B cell (primary cell): ENCODE results near the gene EMP2. TPM values are rescaled to one million over a fixed set of nuclear protein-coding genes. Genes with fewer than 3 reads are reported as not detected.

Experiments
- ATAC-seq: fragments of 200-7000 bp; cut with Tn5 transposase; one replicate; pipeline ENCODE4 v1.10.0; 2021; ENCODE audit warnings: low read depth, mild to moderate bottlenecking, moderate number of reproducible peaks, moderate library complexity
- CTCF ChIA-PET: fragments of 350-600 bp; sonication (Branson Sonifier 250); formaldehyde crosslinking; loops from one replicate; lab custom pipeline; 2021; ENCODE audit warnings: antibody characterized with exemption, inconsistent platforms; lab: Charles Lee
- POLR2A ChIA-PET: fragments of 350-600 bp; sonication (Branson Sonifier 250); formaldehyde crosslinking; loops from one replicate; lab custom pipeline; 2021; ENCODE audit warnings: antibody characterized with exemption; lab: Charles Lee
- DNase-seq: peaks from one replicate; pipeline ENCODE4 v3.0.0; 2013
- H2AFZ ChIP-seq: 2 replicates; pipeline ENCODE4 v1.6.1; 2012; ENCODE audit warnings: mild to moderate bottlenecking, low read depth, low read length; ENCODE audit not compliant: insufficient read depth, poor library complexity, severe bottlenecking
- H3K27ac ChIP-seq, 2 donors: 1 replicate in 1 of 2; 2 replicates in 1 of 2; pipeline ENCODE4 v1.5.1; 2012 to 2013; ENCODE audit warnings: low read length in 2 of 2, mild to moderate bottlenecking in 2 of 2, moderate library complexity in 1 of 2
- H3K27me3 ChIP-seq, 4 experiments: fragments of 200-600 bp in 1 of 4; sonication (generic) in 1 of 4; replicated peaks in 1 of 4; 1 replicate in 2 of 4; 2 replicates in 2 of 4; pipeline versions ENCODE4 v1.6.1 to v1.7.0; 2013 to 2016; ENCODE audit warnings: low read length in 3 of 4, mild to moderate bottlenecking in 2 of 4, mixed read lengths in 1 of 4, moderate library complexity in 1 of 4; ENCODE audit not compliant: insufficient read depth in 4 of 4, control insufficient read depth in 3 of 4; ENCODE audit errors: control extremely low read depth in 1 of 4
- H3K36me3 ChIP-seq, 2 experiments: replicated peaks in 1 of 2; 1 replicate in 1 of 2; 2 replicates in 1 of 2; pipeline versions ENCODE4 v1.6.1 to v1.7.1; 2013; ENCODE audit warnings: low read length in 1 of 2; ENCODE audit not compliant: insufficient read depth in 2 of 2, control insufficient read depth in 1 of 2; ENCODE audit errors: control extremely low read depth in 1 of 2, extremely low read depth in 1 of 2
- H3K4me1 ChIP-seq, 2 donors: fragments of 200-600 bp in 1 of 2; sonication (generic) in 1 of 2; 1 replicate in 1 of 2; 2 replicates in 1 of 2; pipeline versions ENCODE4 v1.5.1 to v1.6.1; 2013 to 2017; ENCODE audit warnings: low read length in 2 of 2; ENCODE audit not compliant: control insufficient read depth in 2 of 2, insufficient read depth in 2 of 2
- H3K4me2 ChIP-seq: replicated peaks from 2 replicates; pipeline ENCODE3; 2012; ENCODE audit warnings: mild to moderate bottlenecking, low read depth, low read length; ENCODE audit not compliant: poor library complexity, severe bottlenecking
- H3K4me3 ChIP-seq, 5 experiments: fragments of 200-600 bp in 1 of 5; sonication (generic) in 1 of 5; 1 replicate in 3 of 5; 2 replicates in 2 of 5; pipeline versions ENCODE4 v1.5.1 to v1.7.0; 2011 to 2016; ENCODE audit warnings: low read length in 4 of 5, mild to moderate bottlenecking in 4 of 5, low read depth in 2 of 5, control low read depth in 1 of 5, moderate library complexity in 1 of 5; ENCODE audit not compliant: insufficient read depth in 1 of 5; ENCODE audit errors: control extremely low read depth in 1 of 5, extremely low read depth in 1 of 5
- H3K79me2 ChIP-seq: fragments of 200-600 bp; sonication (generic); one replicate; pipeline ENCODE4 v1.6.0; 2016; ENCODE audit warnings: low read length; ENCODE audit not compliant: control insufficient read depth, insufficient read depth
- H3K9ac ChIP-seq: fragments of 200-600 bp; sonication (generic); 2 replicates; pipeline ENCODE4 v1.6.1; 2017; ENCODE audit warnings: mild to moderate bottlenecking, low read length, moderate library complexity
- H3K9me3 ChIP-seq, 3 donors: one replicate each; pipeline versions ENCODE4 v1.6.1 to v1.7.1; 2013; ENCODE audit warnings: low read length in 2 of 3; ENCODE audit not compliant: control insufficient read depth in 2 of 3, insufficient read depth in 1 of 3; ENCODE audit errors: control extremely low read depth in 1 of 3
- H4K20me1 ChIP-seq: 2 replicates; pipeline ENCODE4 v1.6.0; 2012; ENCODE audit warnings: mild to moderate bottlenecking, low read length; ENCODE audit not compliant: insufficient read depth, control insufficient read depth, poor library complexity, severe bottlenecking
- H3K27ac Mint-ChIP-seq: one replicate; pipeline ENCODE4 v1.8.0; 2021; ENCODE audit warnings: mixed read lengths
- H3K27me3 Mint-ChIP-seq: one replicate; pipeline ENCODE4 v1.8.0; 2021; ENCODE audit warnings: mixed read lengths
- H3K4me1 Mint-ChIP-seq: one replicate; pipeline ENCODE4 v1.8.0; 2021; ENCODE audit warnings: mixed read lengths
- H3K4me3 Mint-ChIP-seq: one replicate; pipeline ENCODE4 v1.8.0; 2021; ENCODE audit warnings: mixed read lengths
- H3K9me3 Mint-ChIP-seq: one replicate; pipeline ENCODE4 v1.8.0; 2022; ENCODE audit warnings: mixed read lengths; ENCODE audit not compliant: insufficient read depth
- EZH2 ChIP-seq: IDR thresholded peaks from 2 replicates; pipeline ENCODE4 v1.6.1; 2012; ENCODE audit warnings: borderline replicate concordance, low read depth, mild to moderate bottlenecking, moderate library complexity, low read length; ENCODE audit not compliant: insufficient read depth, poor library complexity, severe bottlenecking
- WGBS: methylation state at CpG from one replicate; pipeline ENCODE4 v1.1.5; 2013; ENCODE audit warnings: missing lambda C conversion rate; ENCODE audit not compliant: insufficient coverage; 5-methylcytosine and 5-hydroxymethylcytosine counted together
- intact Hi-C: fragments of 100-400 bp; cut with micrococcal nuclease; formaldehyde crosslinking; loops from one replicate; pipeline ENCODE4 v1.10.0; 2022
- polyA plus RNA-seq: library from polyadenylated mRNA; depleted of rRNA; stranded (reverse); fragments of >200 nt; gene quantifications from 2 replicates; pipeline ENCODE4 v1.2.3, GENCODE V29; 2012
- total RNA-seq, 2 donors: library from RNA; stranded (reverse); fragments of 120-200 nt in 1 of 2; gene quantifications; 1 replicate in 1 of 2; 2 replicates in 1 of 2; pipeline versions ENCODE4 v1.2.3 to v1.2.4, GENCODE V29; 2013 to 2022
- TF ChIP-seq, protein P1 (sequence below): fragments of 200-600 bp; IDR thresholded peaks from one replicate; pipeline ENCODE4 v1.8.0; 2022; ENCODE audit warnings: antibody characterized with exemption, mild to moderate bottlenecking

EMP2 gene
- total and polyA plus RNA-seq, 2 donors (not counting 1 experiment from before 2014, with no cell fraction given): 0.01 TPM; not detected in 1

DNA sequence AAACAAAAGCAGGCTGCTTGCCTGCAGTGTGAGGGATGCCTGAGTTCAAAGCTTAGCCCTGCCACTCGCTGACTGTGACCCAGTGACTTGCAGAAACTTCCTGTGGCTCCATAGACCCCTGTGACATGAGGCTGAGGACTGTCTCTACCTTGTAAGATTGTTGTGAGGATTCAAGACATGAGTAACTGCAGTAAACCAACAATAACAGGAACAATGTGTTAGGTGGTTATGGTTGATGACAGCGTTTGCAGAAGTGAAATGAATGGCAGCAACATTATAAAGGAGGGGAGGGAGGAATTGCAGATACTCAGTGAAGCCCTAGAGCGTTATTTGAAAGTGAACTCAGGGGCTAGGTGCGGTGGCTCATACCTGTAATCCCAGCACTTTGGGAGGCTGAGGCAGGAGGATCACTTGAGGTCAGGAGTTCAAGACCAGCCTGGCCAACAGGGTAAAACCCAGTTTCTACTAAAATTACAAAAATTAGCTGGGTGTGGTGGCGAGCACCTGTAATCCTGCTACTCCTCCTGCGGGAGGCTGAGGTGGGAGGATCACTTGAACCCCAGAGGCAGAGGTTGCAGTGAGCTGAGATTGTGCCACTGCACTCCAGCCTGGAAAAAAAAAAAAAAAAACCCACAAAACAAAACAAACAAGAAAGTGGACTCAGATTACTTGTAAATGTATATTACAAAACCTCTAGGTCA, 33.5 kb upstream of the EMP2 start:
- intact Hi-C loops: no loop called here
- WGBS: 20% methylated on average over 4 of the region's 6 CpGs
- H2AFZ ChIP-seq: peak overlapping the region; percentile 21
- no peak overlapping the region for H3K9ac ChIP-seq
- TF ChIP-seq EZH2: no peak
- TF ChIP-seq, protein P1, sequence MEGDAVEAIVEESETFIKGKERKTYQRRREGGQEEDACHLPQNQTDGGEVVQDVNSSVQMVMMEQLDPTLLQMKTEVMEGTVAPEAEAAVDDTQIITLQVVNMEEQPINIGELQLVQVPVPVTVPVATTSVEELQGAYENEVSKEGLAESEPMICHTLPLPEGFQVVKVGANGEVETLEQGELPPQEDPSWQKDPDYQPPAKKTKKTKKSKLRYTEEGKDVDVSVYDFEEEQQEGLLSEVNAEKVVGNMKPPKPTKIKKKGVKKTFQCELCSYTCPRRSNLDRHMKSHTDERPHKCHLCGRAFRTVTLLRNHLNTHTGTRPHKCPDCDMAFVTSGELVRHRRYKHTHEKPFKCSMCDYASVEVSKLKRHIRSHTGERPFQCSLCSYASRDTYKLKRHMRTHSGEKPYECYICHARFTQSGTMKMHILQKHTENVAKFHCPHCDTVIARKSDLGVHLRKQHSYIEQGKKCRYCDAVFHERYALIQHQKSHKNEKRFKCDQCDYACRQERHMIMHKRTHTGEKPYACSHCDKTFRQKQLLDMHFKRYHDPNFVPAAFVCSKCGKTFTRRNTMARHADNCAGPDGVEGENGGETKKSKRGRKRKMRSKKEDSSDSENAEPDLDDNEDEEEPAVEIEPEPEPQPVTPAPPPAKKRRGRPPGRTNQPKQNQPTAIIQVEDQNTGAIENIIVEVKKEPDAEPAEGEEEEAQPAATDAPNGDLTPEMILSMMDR: no peak
- H3K36me3 ChIP-seq: no peaks in the 10 kb centered on the region
- H3K27ac ChIP-seq: no peak overlapping the region
- peaks cover 16% of the 10 kb centered on the region for H3K27me3 Mint-ChIP-seq
- ATAC-seq (peak; percentile 78), DNase-seq (peak; percentile 61)
- peak overlapping the region; percentile 1 for H3K4me3 Mint-ChIP-seq
- H3K4me1 Mint-ChIP-seq: peaks cover 16% of the 10 kb centered on the region
- CTCF ChIA-PET: no interaction called here
- no peaks in the 10 kb centered on the region for H3K79me2 ChIP-seq
- H3K27me3 ChIP-seq: peaks cover 0 to 6% (median 0%) of the 10 kb centered on the region in 4 experiments
- H3K27ac Mint-ChIP-seq: peak overlapping the region; percentile 39
- H3K4me1 ChIP-seq: peaks cover 14 to 22% of the 10 kb centered on the region in 2 donors
- H3K4me2 ChIP-seq: peak overlapping the region; percentile 29
- H3K4me3 ChIP-seq: no peak overlapping the region
- POLR2A ChIA-PET: no interaction called here
- H4K20me1 ChIP-seq: no peaks in the 10 kb centered on the region
- peaks cover 0 to 4% (median 0%) of the 10 kb centered on the region in 3 donors for H3K9me3 ChIP-seq
- no peaks in the 10 kb centered on the region for H3K9me3 Mint-ChIP-seq

DNA sequence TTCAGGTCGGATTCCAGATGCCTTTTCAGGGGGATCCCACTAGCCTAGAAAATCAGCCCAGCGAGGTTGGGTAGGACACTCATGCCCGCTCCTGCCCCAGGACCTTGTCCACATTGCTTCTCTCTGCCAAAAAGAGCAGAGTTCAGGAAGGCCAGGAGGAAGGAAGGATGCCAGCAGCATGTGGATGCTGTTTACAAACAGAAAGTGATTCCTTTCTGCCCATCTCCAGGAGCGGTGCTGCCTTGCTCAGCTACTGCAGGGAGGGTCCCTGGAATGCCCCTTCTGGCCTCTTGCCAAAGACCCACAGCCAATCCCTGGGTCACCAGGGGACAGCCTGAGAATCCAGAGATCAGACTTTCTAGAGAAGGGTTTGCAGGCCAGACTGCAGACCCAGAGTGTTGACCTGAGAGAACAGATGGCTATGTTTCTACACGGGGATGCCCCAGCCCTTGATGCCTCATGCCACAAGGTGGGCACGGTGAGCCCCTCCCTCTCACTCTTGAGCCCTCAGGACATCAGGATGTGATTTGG, 32.3 kb upstream of the EMP2 start:
- no peaks in the 10 kb centered on the region for H3K79me2 ChIP-seq
- H3K36me3 ChIP-seq: no peaks in the 10 kb centered on the region
- ChIA-PET CTCF (no interaction called here), POLR2A (no interaction called here)
- H3K4me1 ChIP-seq: peaks cover 14 to 22% of the 10 kb centered on the region in 2 donors
- H3K9me3 Mint-ChIP-seq: no peaks in the 10 kb centered on the region
- H3K9me3 ChIP-seq: peaks cover 0 to 4% (median 0%) of the 10 kb centered on the region in 3 donors
- no peak overlapping the region for H2AFZ ChIP-seq
- H3K27me3 ChIP-seq: peaks cover 0 to 5% (median 0%) of the 10 kb centered on the region in 4 experiments
- TF ChIP-seq, protein P1: no peak
- TF ChIP-seq EZH2: no peak
- H4K20me1 ChIP-seq: no peaks in the 10 kb centered on the region
- H3K4me2 ChIP-seq: no peak overlapping the region
- H3K4me3 ChIP-seq: no peak overlapping the region
- no peak for DNase-seq
- H3K4me3 Mint-ChIP-seq: no peak overlapping the region
- peaks cover 7% of the 10 kb centered on the region for H3K27me3 Mint-ChIP-seq
- H3K9ac ChIP-seq: no peak overlapping the region
- intact Hi-C loops: no loop called here
- no peak overlapping the region for H3K27ac ChIP-seq
- WGBS: 38% methylated on average over 5 of the region's 6 CpGs
- no peak for ATAC-seq
- H3K27ac Mint-ChIP-seq: no peak overlapping the region
- H3K4me1 Mint-ChIP-seq: peaks cover 16% of the 10 kb centered on the region
